DMS 273 treated with DMSO at 0.1 percent for 48 hours (cell line): ENCODE results near the gene TRIP6.
A peak's percentile ranks its signal among the peaks of the same experiment; 100 is the strongest.
"Not testable (repeated sequence)": the region's sequence is repeated elsewhere in the genome, so short reads cannot be mapped to it uniquely, and the experiment has no call there.

Source experiments
- DNase-seq: peaks from one replicate; lab custom pipeline; 2025; lab: John Stamatoyannopoulos, UW

TRIP6 gene

GRCh38 chr7:100839361-100839760 lies 27.8 kb upstream of the TRIP6 start:
- DNase-seq = no peak

GRCh38 chr7:100840470-100841100 lies 26.6 kb upstream of the TRIP6 start:
- no peak for DNase-seq

GRCh38 chr7:100847360-100847759 lies 19.8 kb upstream of the TRIP6 start:
- DNase-seq = no peak

GRCh38 chr7:100852048-100852872 lies 14.9 kb upstream of the TRIP6 start, which contains the start of gene SLC12A9:
Gene SLC12A9, plus strand, starts transcription at chr7:100852713. Its CDS starts 1,485 bp downstream, at chr7:100854198.
- peak; percentile 86 for DNase-seq

GRCh38 chr7:100854146-100854895 lies 12.9 kb upstream of the TRIP6 start:
- no peak for DNase-seq

GRCh38 chr7:100854899-100855298 lies 12.3 kb upstream of the TRIP6 start:
- DNase-seq = not testable (repeated sequence)

- no peak for DNase-seq
Observed at GRCh38 chr7:100855515-100855914, 11.7 kb upstream of the TRIP6 start.

- no peak for DNase-seq
Observed at GRCh38 chr7:100856871-100857282, 10.3 kb upstream of the TRIP6 start.

- no peak for DNase-seq
Observed at GRCh38 chr7:100859856-100860255, 7.3 kb upstream of the TRIP6 start.

- no peak for DNase-seq
Observed at GRCh38 chr7:100860702-100861615, 6.2 kb upstream of the TRIP6 start.

GRCh38 chr7:100861616-100861985 lies 5.6 kb upstream of the TRIP6 start:
- DNase-seq = no peak

GRCh38 chr7:100863406-100863950 lies 3.7 kb upstream of the TRIP6 start:
- no peak for DNase-seq

GRCh38 chr7:100864263-100864845 lies 2.8 kb upstream of the TRIP6 start:
- no peak for DNase-seq

GRCh38 chr7:100865372-100865911 lies 1.7 kb upstream of the TRIP6 start:
- DNase-seq = peak; percentile 29

GRCh38 chr7:100865938-100866728 lies 1.1 kb upstream of the TRIP6 start:
- DNase-seq = peak; percentile 76

- DNase-seq = no peak
Observed at GRCh38 chr7:100866729-100867039, 503 bp upstream of the TRIP6 start.

GRCh38 chr7:100867776-100868485 lies 744 bp downstream of the TRIP6 start:
- DNase-seq = no peak

GRCh38 chr7:100873599-100874299 lies 6.6 kb downstream of the TRIP6 start:
- no peak for DNase-seq

- no peak for DNase-seq
Observed at GRCh38 chr7:100874300-100874576, 7.1 kb downstream of the TRIP6 start.
